Uterus (tissue), 4 donors: ENCODE data around the gene CHMP4B. TPM values are rescaled to one million over a fixed set of nuclear protein-coding genes. Genes with fewer than 3 reads are reported as not detected.

ENCODE experiments used
- DNase-seq, 2 donors: peaks; one replicate each; pipeline ENCODE4 v3.0.0-alpha.2; 2019 to 2020
- H3K27ac ChIP-seq, 2 donors: fragments of 200-600 bp; sonication (generic); 1 replicate in 1 of 2; 2 replicates in 1 of 2; pipeline ENCODE4 v1.5.1; 2016 to 2018
- H3K27me3 ChIP-seq, 2 donors: fragments of 200-600 bp; sonication (generic); one replicate each; pipeline ENCODE4 v1.5.1; 2018 to 2019; ENCODE audit warnings: control low read depth in 1 of 2
- H3K36me3 ChIP-seq, 2 donors: fragments of 200-600 bp; sonication (generic); one replicate each; pipeline ENCODE4 v1.5.1; 2019; ENCODE audit warnings: control low read depth in 1 of 2
- H3K4me1 ChIP-seq, 2 donors: fragments of 200-600 bp; sonication (generic); one replicate each; pipeline ENCODE4 v1.5.1; 2018 to 2019; ENCODE audit warnings: control low read depth in 1 of 2
- H3K4me3 ChIP-seq, 2 donors: fragments of 200-600 bp; sonication (generic); 1 replicate in 1 of 2; 2 replicates in 1 of 2; pipeline ENCODE4 v1.5.1; 2018 to 2019; ENCODE audit warnings: mild to moderate bottlenecking in 1 of 2
- H3K9me3 ChIP-seq, 2 donors: fragments of 200-600 bp; sonication (generic); one replicate each; pipeline ENCODE4 v1.5.1; 2019; ENCODE audit warnings: control low read depth in 1 of 2
- CTCF ChIP-seq, 4 experiments: fragments of 200-600 bp in 2 of 4; fragments of 450-650 bp in 2 of 4; sonication (generic) in 2 of 4; IDR thresholded peaks; one replicate each; pipeline ENCODE4 v1.5.1; 2016 to 2019; ENCODE audit warnings: antibody characterized with exemption in 4 of 4, mild to moderate bottlenecking in 2 of 4, moderate library complexity in 1 of 4
- POLR2A ChIP-seq, 2 donors: fragments of 450-650 bp; IDR thresholded peaks; one replicate each; pipeline ENCODE4 v1.6.1; 2016; ENCODE audit warnings: antibody characterized with exemption in 2 of 2, mild to moderate bottlenecking in 1 of 2, moderate library complexity in 1 of 2
- intact Hi-C: fragments of 100-400 bp; cut with DNase I; formaldehyde crosslinking; loops from one replicate; pipeline ENCODE4 v1.15.1; 2023; ENCODE audit warnings: low total_unique reads
- total RNA-seq, 4 donors: library from RNA; depleted of rRNA in 3 of 4; stranded (reverse); fragments of >200 nt in 3 of 4; gene quantifications; one replicate each; pipeline versions ENCODE4 v1.1.0 to v1.2.4, GENCODE V29; 2014 to 2023
- donor health status: DM: yes; HTN: yes; CAD: no.

Gene CHMP4B
- total RNA-seq, 4 donors from 2014 or later, result 48.0 to 73.8 (median 57.9) TPM

- no peaks in the 10 kb centered on the region for H3K4me1 ChIP-seq
- no peaks in the 10 kb centered on the region for H3K9me3 ChIP-seq
- intact Hi-C loops, result no loop called here
- no peaks in the 10 kb centered on the region for H3K27me3 ChIP-seq
- TF ChIP-seq CTCF (IDR thresholded peaks at IDR 0.05) (no peak), POLR2A (IDR thresholded peaks at IDR 0.05) (no peak)
- no peak for DNase-seq
- H3K36me3 ChIP-seq, result no peaks in the 10 kb centered on the region
- H3K4me3 ChIP-seq, result no peak overlapping the region
- no peak overlapping the region for H3K27ac ChIP-seq
Measured at GRCh38 chr20:33899106-33899505, 88.0 kb downstream of the CHMP4B start.

- no peak overlapping the region for H3K27ac ChIP-seq
- no peaks in the 10 kb centered on the region for H3K4me1 ChIP-seq
- intact Hi-C loops, result no loop called here
- no peaks in the 10 kb centered on the region for H3K36me3 ChIP-seq
- no peaks in the 10 kb centered on the region for H3K9me3 ChIP-seq
- H3K4me3 ChIP-seq, result no peak overlapping the region
- no peak for TF ChIP-seq POLR2A (IDR thresholded peaks at IDR 0.05)
- TF ChIP-seq CTCF (IDR thresholded peaks at IDR 0.05), result no peak
- DNase-seq, result no peak
- no peaks in the 10 kb centered on the region for H3K27me3 ChIP-seq
Measured at GRCh38 chr20:33900521-33901131, 89.5 kb downstream of the CHMP4B start.

- no peak for DNase-seq
- H3K27ac ChIP-seq, result no peak overlapping the region
- no peaks in the 10 kb centered on the region for H3K27me3 ChIP-seq
- no peak overlapping the region for H3K4me3 ChIP-seq
- TF ChIP-seq CTCF (IDR thresholded peaks at IDR 0.05), result no peak
- no peaks in the 10 kb centered on the region for H3K4me1 ChIP-seq
- intact Hi-C loops, result no loop called here
- no peaks in the 10 kb centered on the region for H3K9me3 ChIP-seq
- no peaks in the 10 kb centered on the region for H3K36me3 ChIP-seq
Measured at GRCh38 chr20:33901132-33901523, 90.0 kb downstream of the CHMP4B start.

- intact Hi-C loops, result no loop called here
- no peaks in the 10 kb centered on the region for H3K36me3 ChIP-seq
- TF ChIP-seq CTCF (IDR thresholded peaks at IDR 0.05), result no peak
- no peak for TF ChIP-seq POLR2A (IDR thresholded peaks at IDR 0.05)
- no peak overlapping the region for H3K4me3 ChIP-seq
- H3K9me3 ChIP-seq, result no peaks in the 10 kb centered on the region
- DNase-seq, result no peak
- no peak overlapping the region for H3K27ac ChIP-seq
- H3K4me1 ChIP-seq, result no peaks in the 10 kb centered on the region
- H3K27me3 ChIP-seq, result no peaks in the 10 kb centered on the region
Measured at GRCh38 chr20:33902011-33902410, 90.9 kb downstream of the CHMP4B start.

Other genes with a start within 250 kb of the CHMP4B start
- gene C20orf144, start 149.0 kb upstream of the CHMP4B start, total RNA-seq, result not detected
- 1 to 10 TPM in 3 of 4 donors, not detected in 1; 1.4 to 4.4 (median 1.9) TPM for gene ACTL10, start 144.4 kb upstream of the CHMP4B start, total RNA-seq
- gene NECAB3, start 136.9 kb upstream of the CHMP4B start, total RNA-seq, result 10 to 100 TPM in 3 of 4 donors, 1 to 10 TPM in 1; 5.6 to 44.3 (median 20.4) TPM
- gene E2F1, start 125.0 kb upstream of the CHMP4B start, total RNA-seq, result 1 to 10 TPM in 2 of 4 donors, under 1 TPM in 1, not detected in 1; 0.51 to 7.3 (median 1.5) TPM
- 10 to 100 TPM in 2 of 4 donors, 1 to 10 TPM in 2; 1.8 to 13.8 (median 10.7) TPM for gene PXMP4, start 91.0 kb upstream of the CHMP4B start, total RNA-seq
- 1 to 10 TPM; 1.2 to 3.3 (median 2.7) TPM for gene ZNF341, start 79.4 kb upstream of the CHMP4B start, total RNA-seq
- gene RALY, start 182.6 kb downstream of the CHMP4B start, total RNA-seq, result 100 to 1,000 TPM in 1 of 4 donors, 10 to 100 TPM in 3; 23.2 to 101 (median 87.5) TPM